ENCODE results near the gene ELOB.

The ELOB gene

DNA sequence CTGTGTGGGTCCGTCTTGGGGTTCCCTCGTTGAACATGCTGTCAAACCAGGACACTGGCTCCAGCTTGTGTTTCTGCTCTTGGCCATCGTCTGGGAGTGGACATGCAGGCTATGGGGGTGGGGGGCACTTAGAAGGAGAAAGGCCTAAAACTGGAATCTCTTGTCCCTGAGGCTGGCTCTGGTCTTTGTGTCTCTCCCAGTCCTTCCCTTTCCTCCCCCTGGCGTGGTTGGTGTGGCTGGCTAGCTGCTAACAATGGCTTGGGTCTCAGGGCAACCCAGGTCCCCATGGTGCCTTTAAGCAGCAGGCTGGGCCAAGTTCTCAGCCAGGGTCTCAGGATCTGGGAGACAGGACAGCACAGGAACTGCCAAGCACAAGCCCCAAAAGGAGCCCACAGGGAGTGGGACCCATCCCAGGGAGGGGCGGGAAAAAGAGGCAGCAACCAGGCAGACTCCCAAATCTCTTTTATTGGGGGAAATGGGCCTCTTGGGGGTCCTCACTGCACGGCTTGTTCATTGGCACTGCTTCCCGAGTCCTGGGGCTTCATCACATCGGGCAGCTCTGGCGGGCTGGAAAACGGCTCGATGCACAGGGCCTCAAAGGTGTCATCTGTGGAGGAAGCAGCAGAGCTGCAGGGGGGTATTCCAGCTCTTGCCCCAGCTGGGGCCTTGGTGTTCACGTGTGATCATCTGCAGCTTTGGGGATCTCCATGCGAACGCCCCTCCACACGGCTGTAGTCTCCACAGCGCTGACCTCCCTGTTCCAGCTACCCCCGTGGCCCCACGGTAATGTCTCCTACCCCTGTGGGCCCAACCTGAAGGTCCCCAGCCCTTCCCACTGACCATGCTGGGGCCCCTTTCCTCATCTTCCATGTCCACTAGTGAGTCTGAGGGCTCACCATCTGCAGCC is 5.3 kb downstream of the ELOB start:
- H3K36me3 ChIP-seq (ENCODE audit: insufficient read depth) = peaks cover 11% of the 10 kb centered on the region; the same call in 1 of the 2 replicates
- H3K27ac ChIP-seq = no peak overlapping the region
- peaks cover 16% of the 10 kb centered on the region for H3K79me2 ChIP-seq (ENCODE audit: insufficient read depth, low read depth)

DNA sequence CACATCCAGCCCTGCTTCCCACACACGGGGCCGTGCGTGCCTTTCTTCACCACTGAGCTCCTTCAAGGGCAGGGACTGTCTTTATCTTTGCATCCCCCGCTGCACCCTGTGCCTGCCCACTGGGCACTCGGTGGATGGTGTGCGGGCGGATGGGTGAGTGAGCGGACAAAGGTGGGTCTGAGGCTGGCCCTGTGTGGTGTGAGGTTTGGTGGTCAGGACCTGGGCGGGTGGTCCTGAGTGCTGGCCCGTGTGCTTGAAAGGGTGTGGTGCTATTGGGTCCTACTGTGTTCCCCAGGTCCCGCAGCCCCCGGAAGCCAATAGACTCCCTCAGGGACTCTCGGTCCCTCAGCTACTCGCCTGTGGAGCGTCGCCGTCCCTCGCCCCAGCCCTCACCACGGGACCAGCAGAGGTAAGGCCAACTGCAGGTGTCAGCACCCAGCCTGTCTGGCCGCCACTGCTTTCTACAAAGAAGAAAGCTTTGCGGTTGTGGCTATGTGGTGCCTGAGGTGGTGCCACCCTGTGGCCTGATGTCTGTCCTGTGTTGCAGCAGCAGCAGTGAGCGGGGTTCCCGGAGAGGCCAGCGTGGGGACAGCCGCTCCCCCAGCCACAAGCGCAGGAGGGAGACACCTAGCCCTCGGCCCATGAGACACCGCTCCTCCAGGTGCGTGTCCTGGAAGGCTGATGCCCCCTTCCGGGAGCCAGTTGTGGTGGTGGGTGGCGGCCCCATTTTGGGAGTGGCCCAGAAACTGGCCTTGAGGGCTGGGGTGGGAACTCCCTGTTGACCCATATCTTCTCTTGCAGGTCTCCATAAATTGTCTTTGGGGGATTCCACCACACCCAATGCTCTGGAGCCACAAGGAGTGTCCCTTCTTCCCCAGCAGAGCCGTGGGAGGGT is 6.8 kb downstream of the ELOB start:
- Histone ChIP-seq H3K9ac (no peak overlapping the region), H3K79me2 (ENCODE audit: insufficient read depth, low read depth) (peaks cover 7% of the 10 kb centered on the region), H3K4me1 (ENCODE audit: low read depth, poor library complexity, severe bottlenecking) (peaks cover 19% of the 10 kb centered on the region), H2AFZ (ENCODE audit: low read depth) (no peak overlapping the region), H3K4me2 (no peak overlapping the region), H3K36me3 (ENCODE audit: insufficient read depth) (peaks cover 20% of the 10 kb centered on the region; the same call in 1 of the 2 replicates), H3K4me3 (IDR thresholded peaks at IDR 0.05; ENCODE audit: insufficient read depth, low read depth, low read length) (no peak overlapping the region), H3K27me3 (ENCODE audit: insufficient read depth, low read depth) (no peaks in the 10 kb centered on the region), H3K27ac (no peak overlapping the region), H4K20me1 (ENCODE audit: insufficient read depth) (no peaks in the 10 kb centered on the region)
- TF ChIP-seq, protein P1, sequence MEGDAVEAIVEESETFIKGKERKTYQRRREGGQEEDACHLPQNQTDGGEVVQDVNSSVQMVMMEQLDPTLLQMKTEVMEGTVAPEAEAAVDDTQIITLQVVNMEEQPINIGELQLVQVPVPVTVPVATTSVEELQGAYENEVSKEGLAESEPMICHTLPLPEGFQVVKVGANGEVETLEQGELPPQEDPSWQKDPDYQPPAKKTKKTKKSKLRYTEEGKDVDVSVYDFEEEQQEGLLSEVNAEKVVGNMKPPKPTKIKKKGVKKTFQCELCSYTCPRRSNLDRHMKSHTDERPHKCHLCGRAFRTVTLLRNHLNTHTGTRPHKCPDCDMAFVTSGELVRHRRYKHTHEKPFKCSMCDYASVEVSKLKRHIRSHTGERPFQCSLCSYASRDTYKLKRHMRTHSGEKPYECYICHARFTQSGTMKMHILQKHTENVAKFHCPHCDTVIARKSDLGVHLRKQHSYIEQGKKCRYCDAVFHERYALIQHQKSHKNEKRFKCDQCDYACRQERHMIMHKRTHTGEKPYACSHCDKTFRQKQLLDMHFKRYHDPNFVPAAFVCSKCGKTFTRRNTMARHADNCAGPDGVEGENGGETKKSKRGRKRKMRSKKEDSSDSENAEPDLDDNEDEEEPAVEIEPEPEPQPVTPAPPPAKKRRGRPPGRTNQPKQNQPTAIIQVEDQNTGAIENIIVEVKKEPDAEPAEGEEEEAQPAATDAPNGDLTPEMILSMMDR (conservative IDR thresholded peaks at IDR 0.05; ENCODE audit: low read depth, low read length) = peak; percentile 34

More for the DNA sequence above, 5.3 kb downstream of the ELOB start:
- Histone ChIP-seq H3K4me2 (no peak overlapping the region), H3K9ac (no peak overlapping the region), H3K4me1 (ENCODE audit: low read depth, poor library complexity, severe bottlenecking) (peaks cover 28% of the 10 kb centered on the region), H3K27me3 (ENCODE audit: insufficient read depth, low read depth) (no peaks in the 10 kb centered on the region), H3K4me3 (IDR thresholded peaks at IDR 0.05; ENCODE audit: insufficient read depth, low read depth, low read length) (no peak overlapping the region), H2AFZ (ENCODE audit: low read depth) (no peak overlapping the region), H4K20me1 (ENCODE audit: insufficient read depth) (no peaks in the 10 kb centered on the region)
- TF ChIP-seq, protein P1 (conservative IDR thresholded peaks at IDR 0.05; ENCODE audit: low read depth, low read length) = no peak

DNA sequence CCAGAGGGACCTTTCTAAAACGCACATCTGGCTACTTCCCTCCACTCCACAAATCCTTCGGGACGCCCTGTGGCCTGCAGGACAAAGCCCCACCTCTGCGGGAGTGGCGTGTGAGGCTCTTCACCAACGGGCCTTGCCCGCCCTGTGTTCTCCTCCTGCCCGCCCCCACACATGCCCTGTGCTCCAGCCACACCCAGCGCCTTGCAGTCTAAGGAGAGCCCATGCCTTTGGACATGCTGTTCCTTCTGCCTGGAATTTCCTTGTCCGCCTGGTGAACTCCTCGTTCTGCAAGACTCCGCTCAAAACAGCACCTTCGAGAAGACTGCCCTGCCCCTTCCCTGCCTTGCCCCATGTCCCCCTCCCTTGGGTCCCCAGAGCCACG is 7.4 kb downstream of the ELOB start:
- no peaks in the 10 kb centered on the region for H4K20me1 ChIP-seq (ENCODE audit: insufficient read depth)
- H3K4me1 ChIP-seq (ENCODE audit: low read depth, poor library complexity, severe bottlenecking) = peaks cover 12% of the 10 kb centered on the region
- TF ChIP-seq, protein P1 (conservative IDR thresholded peaks at IDR 0.05; ENCODE audit: low read depth, low read length) = no peak
- no peaks in the 10 kb centered on the region for H3K27me3 ChIP-seq (ENCODE audit: insufficient read depth, low read depth)
- H3K9ac ChIP-seq = no peak overlapping the region
- H3K27ac ChIP-seq = no peak overlapping the region
- no peak overlapping the region for H3K4me2 ChIP-seq
- peaks cover 12% of the 10 kb centered on the region for H3K79me2 ChIP-seq (ENCODE audit: insufficient read depth, low read depth)
- H3K4me3 ChIP-seq (IDR thresholded peaks at IDR 0.05; ENCODE audit: insufficient read depth, low read depth, low read length) = no peak overlapping the region
- H2AFZ ChIP-seq (ENCODE audit: low read depth) = no peak overlapping the region
- peaks cover 22% of the 10 kb centered on the region; the same call in 1 of the 2 replicates for H3K36me3 ChIP-seq (ENCODE audit: insufficient read depth)

DNA sequence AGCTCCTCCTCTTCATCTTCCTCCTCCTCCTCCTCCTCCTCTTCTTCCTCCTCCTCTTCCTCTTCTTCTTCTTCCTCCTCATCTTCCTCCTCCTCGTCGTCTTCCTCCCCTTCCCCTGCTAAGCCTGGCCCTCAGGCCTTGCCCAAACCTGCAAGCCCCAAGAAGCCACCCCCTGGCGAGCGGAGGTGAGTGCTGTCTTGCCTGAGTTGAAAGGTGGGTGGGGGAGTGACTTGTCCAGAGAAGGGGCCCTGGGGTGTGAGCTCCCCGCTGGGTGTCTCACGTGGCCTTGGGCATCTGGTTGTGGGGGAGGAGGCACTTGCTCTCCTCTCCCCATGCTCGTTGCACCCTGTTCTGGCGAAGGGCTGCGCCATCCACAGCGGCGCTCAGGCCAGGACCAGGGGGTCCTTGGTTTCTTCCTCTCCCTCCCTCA is 8.0 kb downstream of the ELOB start:
- Histone ChIP-seq H4K20me1 (ENCODE audit: insufficient read depth) (no peaks in the 10 kb centered on the region), H3K4me1 (ENCODE audit: low read depth, poor library complexity, severe bottlenecking) (peaks cover 7% of the 10 kb centered on the region), H3K4me2 (no peak overlapping the region), H2AFZ (ENCODE audit: low read depth) (no peak overlapping the region), H3K36me3 (ENCODE audit: insufficient read depth) (peaks cover 25% of the 10 kb centered on the region; the same call in 1 of the 2 replicates), H3K4me3 (IDR thresholded peaks at IDR 0.05; ENCODE audit: insufficient read depth, low read depth, low read length) (no peak overlapping the region), H3K9ac (no peak overlapping the region), H3K79me2 (ENCODE audit: insufficient read depth, low read depth) (peaks cover 17% of the 10 kb centered on the region), H3K27me3 (ENCODE audit: insufficient read depth, low read depth) (no peaks in the 10 kb centered on the region), H3K27ac (no peak overlapping the region)
- TF ChIP-seq, protein P1 (conservative IDR thresholded peaks at IDR 0.05; ENCODE audit: low read depth, low read length) = no peak
